ENCODE data around the gene SPIB. TPM values are rescaled to one million over a fixed set of nuclear protein-coding genes. Genes with fewer than 3 reads are reported as not detected.
"Not testable (repeated sequence)": the region's sequence is repeated elsewhere in the genome, so short reads cannot be mapped to it uniquely, and the experiment has no call there.

Gene SPIB
- total RNA-seq, 1 donor from 2014 or later = not detected

DNA sequence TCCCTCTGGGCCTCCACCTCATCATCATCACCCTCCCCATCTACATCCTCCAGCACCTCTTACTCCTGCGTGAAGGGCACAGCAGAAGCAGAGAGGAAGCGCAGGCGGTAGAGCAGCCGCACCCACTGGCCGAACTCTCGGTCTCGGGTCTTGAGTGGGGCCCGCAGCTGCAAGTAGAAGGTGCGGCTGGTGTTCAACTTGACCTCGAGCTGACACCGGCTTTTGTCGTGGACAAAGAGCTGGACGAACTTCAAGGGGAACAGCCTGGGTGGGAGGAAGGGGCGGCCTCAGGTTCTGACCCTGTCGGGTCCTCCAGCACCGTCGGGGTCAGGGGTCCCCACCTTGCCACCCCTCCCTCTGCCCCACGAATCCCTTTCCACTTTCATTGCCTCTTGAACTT, 48.8 kb downstream of the SPIB start:
- peaks cover 18% of the 10 kb centered on the region for H3K4me1 Mint-ChIP-seq
- no peak overlapping the region for H3K9ac ChIP-seq
- no peak overlapping the region for H3K4me3 ChIP-seq
- H4K20me1 ChIP-seq (ENCODE audit: low read depth) = no peaks in the 10 kb centered on the region
- no peak overlapping the region for H3K27ac ChIP-seq
- H3K4me1 ChIP-seq = peaks cover 10% of the 10 kb centered on the region
- no peaks in the 10 kb centered on the region for H3K36me3 Mint-ChIP-seq
- no peaks in the 10 kb centered on the region for H3K9me3 ChIP-seq (ENCODE audit: low read depth)
- H3K27me3 ChIP-seq = no peaks in the 10 kb centered on the region
- no peaks in the 10 kb centered on the region for H3K9me3 Mint-ChIP-seq
- H3F3A ChIP-seq (ENCODE audit: low read depth) = peaks cover 21% of the 10 kb centered on the region
- H3K36me3 ChIP-seq = no peaks in the 10 kb centered on the region
- TF ChIP-seq EZH2phosphoT487 (IDR thresholded peaks at IDR 0.05) (no peak), EZH2 (IDR thresholded peaks at IDR 0.05) (no peak)
- TF ChIP-seq, protein P1, sequence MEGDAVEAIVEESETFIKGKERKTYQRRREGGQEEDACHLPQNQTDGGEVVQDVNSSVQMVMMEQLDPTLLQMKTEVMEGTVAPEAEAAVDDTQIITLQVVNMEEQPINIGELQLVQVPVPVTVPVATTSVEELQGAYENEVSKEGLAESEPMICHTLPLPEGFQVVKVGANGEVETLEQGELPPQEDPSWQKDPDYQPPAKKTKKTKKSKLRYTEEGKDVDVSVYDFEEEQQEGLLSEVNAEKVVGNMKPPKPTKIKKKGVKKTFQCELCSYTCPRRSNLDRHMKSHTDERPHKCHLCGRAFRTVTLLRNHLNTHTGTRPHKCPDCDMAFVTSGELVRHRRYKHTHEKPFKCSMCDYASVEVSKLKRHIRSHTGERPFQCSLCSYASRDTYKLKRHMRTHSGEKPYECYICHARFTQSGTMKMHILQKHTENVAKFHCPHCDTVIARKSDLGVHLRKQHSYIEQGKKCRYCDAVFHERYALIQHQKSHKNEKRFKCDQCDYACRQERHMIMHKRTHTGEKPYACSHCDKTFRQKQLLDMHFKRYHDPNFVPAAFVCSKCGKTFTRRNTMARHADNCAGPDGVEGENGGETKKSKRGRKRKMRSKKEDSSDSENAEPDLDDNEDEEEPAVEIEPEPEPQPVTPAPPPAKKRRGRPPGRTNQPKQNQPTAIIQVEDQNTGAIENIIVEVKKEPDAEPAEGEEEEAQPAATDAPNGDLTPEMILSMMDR (IDR thresholded peaks at IDR 0.05) = no peak
- no peak for DNase-seq (ENCODE audit: low spot score)
- no peaks in the 10 kb centered on the region for H3K79me2 ChIP-seq (ENCODE audit: low read depth)
- H3K4me2 ChIP-seq = no peak overlapping the region
- peaks cover 20% of the 10 kb centered on the region for H3K27me3 Mint-ChIP-seq (ENCODE audit: insufficient read depth, low read depth)
- H3K4me3 Mint-ChIP-seq = peak overlapping the region; percentile 59
- H3K27ac Mint-ChIP-seq = no peak overlapping the region
- H2AFZ ChIP-seq (replicated peaks) = no peak overlapping the region

DNA sequence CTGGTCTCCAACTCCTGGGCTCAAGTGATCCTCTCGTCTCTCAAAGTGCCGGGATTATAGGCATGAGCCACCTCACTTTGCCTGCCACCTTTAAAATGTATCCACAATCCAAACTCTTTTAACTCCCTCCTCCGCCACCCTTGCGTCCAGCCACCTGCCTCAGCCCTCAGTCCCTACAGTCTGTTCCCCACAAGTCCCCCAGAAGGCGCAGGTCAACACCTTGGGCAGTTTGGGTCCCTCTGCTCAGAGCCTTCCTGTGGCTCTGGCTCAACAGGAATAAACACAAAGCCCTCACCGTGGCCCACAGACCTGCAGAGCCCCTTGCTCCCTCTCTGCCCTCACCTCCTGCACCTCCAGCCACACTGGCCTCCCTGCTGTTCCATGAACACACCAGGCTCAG, 50.1 kb downstream of the SPIB start:
- Mint-ChIP-seq H3K4me3 (no peak overlapping the region), H3K4me1 (peaks cover 18% of the 10 kb centered on the region), H3K36me3 (no peaks in the 10 kb centered on the region), H3K9me3 (no peaks in the 10 kb centered on the region), H3K27ac (no peak overlapping the region), H3K27me3 (ENCODE audit: insufficient read depth, low read depth) (peaks cover 20% of the 10 kb centered on the region)
- no peaks in the 10 kb centered on the region for H4K20me1 ChIP-seq (ENCODE audit: low read depth)
- no peak overlapping the region for H3K27ac ChIP-seq
- peaks cover 10% of the 10 kb centered on the region for H3K4me1 ChIP-seq
- no peak for TF ChIP-seq EZH2phosphoT487 (IDR thresholded peaks at IDR 0.05)
- TF ChIP-seq, protein P1 (IDR thresholded peaks at IDR 0.05) = no peak
- TF ChIP-seq EZH2 (IDR thresholded peaks at IDR 0.05) = no peak
- no peaks in the 10 kb centered on the region for H3K9me3 ChIP-seq (ENCODE audit: low read depth)
- H3K4me3 ChIP-seq = no peak overlapping the region
- DNase-seq (ENCODE audit: low spot score) = no peak
- H3K4me2 ChIP-seq = no peak overlapping the region
- H3F3A ChIP-seq (ENCODE audit: low read depth) = peaks cover 22% of the 10 kb centered on the region
- H3K36me3 ChIP-seq = no peaks in the 10 kb centered on the region
- no peak overlapping the region for H3K9ac ChIP-seq
- no peak overlapping the region for H2AFZ ChIP-seq (replicated peaks)
- H3K79me2 ChIP-seq (ENCODE audit: low read depth) = no peaks in the 10 kb centered on the region
- H3K27me3 ChIP-seq = no peaks in the 10 kb centered on the region

DNA sequence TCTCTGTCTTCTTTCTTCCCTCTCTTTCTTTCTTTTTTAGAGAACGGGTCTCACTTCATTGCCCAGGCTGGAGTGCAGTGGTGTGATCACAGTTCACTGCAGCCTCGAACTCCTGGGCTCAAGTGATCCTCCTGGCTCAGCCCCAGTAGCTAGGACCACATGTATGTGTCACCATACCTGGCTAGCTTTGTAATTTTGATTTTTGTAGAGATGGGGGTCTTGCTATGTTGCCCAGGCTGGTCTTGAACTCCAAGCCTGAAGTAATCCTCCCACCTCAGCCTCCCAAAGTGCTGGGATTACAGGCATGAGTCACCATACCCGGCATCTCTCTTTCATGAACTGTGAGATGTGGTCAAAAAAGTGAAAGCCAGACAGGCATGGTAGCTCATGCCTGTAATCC, 54.6 kb downstream of the SPIB start:
- H3K9me3 Mint-ChIP-seq = peaks cover 15% of the 10 kb centered on the region
- H3K4me2 ChIP-seq; H3K27me3 ChIP-seq; H3K9me3 ChIP-seq (ENCODE audit: low read depth); H3K4me3 Mint-ChIP-seq; H3K9ac ChIP-seq; H3K27ac Mint-ChIP-seq; H3K27ac ChIP-seq; H3K36me3 ChIP-seq; DNase-seq (ENCODE audit: low spot score); H2AFZ ChIP-seq (replicated peaks); H3K4me1 ChIP-seq; H3K4me3 ChIP-seq: not testable (repeated sequence)
- peaks cover 10% of the 10 kb centered on the region for H4K20me1 ChIP-seq (ENCODE audit: low read depth)
- H3K4me1 Mint-ChIP-seq = peaks cover 14% of the 10 kb centered on the region
- H3K36me3 Mint-ChIP-seq = peaks cover 10% of the 10 kb centered on the region
- H3K79me2 ChIP-seq (ENCODE audit: low read depth) = peaks cover 15% of the 10 kb centered on the region
- peaks cover 32% of the 10 kb centered on the region for H3F3A ChIP-seq (ENCODE audit: low read depth)
- peaks cover 26% of the 10 kb centered on the region for H3K27me3 Mint-ChIP-seq (ENCODE audit: insufficient read depth, low read depth)

DNA sequence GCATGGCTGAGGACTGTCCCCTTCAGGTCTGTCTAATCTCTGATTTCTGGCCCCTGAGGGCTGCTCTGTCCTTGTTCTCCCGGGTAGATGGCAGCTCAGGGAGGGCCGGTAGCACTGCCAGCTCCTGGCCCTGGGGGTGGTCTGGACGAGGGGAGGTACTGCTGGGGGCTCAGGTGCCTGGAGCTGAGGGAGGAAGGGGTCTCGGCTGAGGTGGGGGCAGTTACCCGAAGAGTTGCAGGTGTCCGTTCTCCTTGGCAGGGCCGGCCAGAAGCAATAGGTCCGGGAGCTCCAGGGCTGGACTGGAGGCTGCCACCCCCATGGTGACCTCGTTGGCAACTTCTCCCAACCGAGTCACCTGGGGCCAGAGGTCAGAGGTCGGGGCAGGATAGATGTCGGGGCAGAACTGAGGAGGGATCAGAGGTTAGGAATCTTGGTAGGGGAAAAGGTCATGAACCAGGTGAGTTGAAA, 56.4 kb downstream of the SPIB start:
- no peak overlapping the region for H3K4me2 ChIP-seq
- no peak overlapping the region for H3K4me3 ChIP-seq
- H2AFZ ChIP-seq (replicated peaks) = no peak overlapping the region
- no peak for DNase-seq (ENCODE audit: low spot score)
- peaks cover 4% of the 10 kb centered on the region for H3K4me1 ChIP-seq
- Mint-ChIP-seq H3K27ac (peak overlapping the region; percentile 12), H3K4me3 (peak overlapping the region; percentile 64), H3K4me1 (peaks cover 12% of the 10 kb centered on the region), H3K27me3 (ENCODE audit: insufficient read depth, low read depth) (peaks cover 18% of the 10 kb centered on the region), H3K36me3 (peaks cover 14% of the 10 kb centered on the region), H3K9me3 (peaks cover 19% of the 10 kb centered on the region)
- H3F3A ChIP-seq (ENCODE audit: low read depth) = peaks cover 32% of the 10 kb centered on the region
- no peaks in the 10 kb centered on the region for H3K9me3 ChIP-seq (ENCODE audit: low read depth)
- no peak overlapping the region for H3K9ac ChIP-seq
- TF ChIP-seq, protein P1 (IDR thresholded peaks at IDR 0.05) = no peak
- TF ChIP-seq EZH2phosphoT487 (IDR thresholded peaks at IDR 0.05) (no peak), EZH2 (IDR thresholded peaks at IDR 0.05) (no peak)
- no peak overlapping the region for H3K27ac ChIP-seq
- H3K79me2 ChIP-seq (ENCODE audit: low read depth) = peaks cover 32% of the 10 kb centered on the region
- no peaks in the 10 kb centered on the region for H3K27me3 ChIP-seq
- no peaks in the 10 kb centered on the region for H3K36me3 ChIP-seq
- peaks cover 14% of the 10 kb centered on the region for H4K20me1 ChIP-seq (ENCODE audit: low read depth)

All from neural progenitor cell (in vitro differentiated cells).